Measurements from ENCODE around the gene IYD.

DNA sequence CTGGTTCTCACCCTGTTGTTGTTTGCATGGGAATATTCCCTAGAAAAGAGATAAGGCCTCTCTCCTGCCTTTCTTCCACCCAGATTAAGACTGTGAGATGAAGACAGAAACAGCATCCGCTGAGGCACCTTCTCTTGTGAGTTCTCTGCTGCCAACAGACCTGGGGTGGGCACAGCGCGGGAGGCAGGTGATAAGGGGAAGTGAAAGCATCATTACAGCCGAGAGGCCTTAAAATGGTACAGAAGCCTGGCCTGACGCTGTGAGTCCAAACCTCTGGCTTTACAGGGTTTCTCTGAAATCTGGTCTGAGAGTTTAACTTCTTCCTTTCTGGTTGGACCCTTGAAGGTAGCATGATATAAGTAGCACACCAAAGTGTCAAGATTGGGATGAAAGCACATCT lies 21.0 kb upstream of the IYD start:
- TF ChIP-seq EZH2 (IDR thresholded peaks at IDR 0.05; ENCODE audit: insufficient read depth, poor library complexity, severe bottlenecking): no peak
- no peak for TF ChIP-seq EZH2phosphoT487 (IDR thresholded peaks at IDR 0.05; ENCODE audit: insufficient read depth, low read depth)
